Stimulated activated naive B cell treated with anti-CD40 and anti-IgM and Interleukin-4, amounts not matched to agents 10 μg/mL and 1 μg/mL and 100 μg/mL, for 72 hours (primary cell): ENCODE results near the gene CPNE1.

Source experiments
- ATAC-seq, 2 donors: fragments of 150-1000 bp; cut with Tn5 transposase; replicated peaks; 2 replicates each; pipeline ENCODE4 v1.10.0; 2021; ENCODE audit warnings: moderate library complexity in 1 of 2
- DNase-seq: peaks from one replicate; pipeline ENCODE4 v3.0.0; 2021
- H3K27ac Mint-ChIP-seq: one replicate; pipeline ENCODE4 v1.8.0; 2022; ENCODE audit warnings: mild to moderate bottlenecking, mixed read lengths
- H3K27me3 Mint-ChIP-seq, 2 donors: one replicate each; pipeline ENCODE4 v1.8.0; 2022; ENCODE audit warnings: mixed read lengths in 2 of 2
- H3K36me3 Mint-ChIP-seq, 2 donors: one replicate each; pipeline ENCODE4 v1.8.0; 2022; ENCODE audit warnings: mixed read lengths in 2 of 2, mild to moderate bottlenecking in 1 of 2
- H3K4me1 Mint-ChIP-seq, 2 donors: one replicate each; pipeline ENCODE4 v1.8.0; 2022; ENCODE audit warnings: mixed read lengths in 2 of 2, mild to moderate bottlenecking in 1 of 2
- H3K4me3 Mint-ChIP-seq, 2 donors: one replicate each; pipeline ENCODE4 v1.8.0; 2022; ENCODE audit warnings: mild to moderate bottlenecking in 2 of 2, mixed read lengths in 2 of 2, moderate library complexity in 1 of 2
- H3K9me3 Mint-ChIP-seq, 2 donors: one replicate each; pipeline ENCODE4 v1.8.0; 2022; ENCODE audit warnings: mixed read lengths in 2 of 2, mild to moderate bottlenecking in 1 of 2

Gene CPNE1

DNA sequence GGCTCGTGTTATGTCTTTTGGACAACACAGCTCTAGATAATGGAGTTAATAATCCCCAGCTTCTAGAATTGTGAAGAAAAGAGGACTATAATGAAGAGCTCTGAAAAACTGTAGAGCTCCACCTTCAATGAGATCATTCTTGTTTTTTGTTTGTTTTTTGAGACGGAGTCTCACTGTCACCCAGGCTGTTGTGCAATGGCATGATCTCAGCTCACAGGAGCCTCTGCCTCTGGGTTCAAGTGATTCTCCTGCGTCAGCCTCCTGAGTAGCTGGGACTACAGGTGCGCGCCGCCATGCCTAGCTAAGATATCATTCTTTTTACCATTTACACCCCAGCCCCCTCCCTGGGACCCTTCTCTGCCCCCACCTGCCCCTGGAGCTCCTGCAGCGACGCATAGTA, 86.2 kb downstream of the CPNE1 start:
- Mint-ChIP-seq H3K36me3 (peaks cover 0 to 3% of the 10 kb centered on the region in 2 donors), H3K9me3 (peaks cover 6 to 7% of the 10 kb centered on the region in 2 donors), H3K27me3 (peaks cover 15 to 16% of the 10 kb centered on the region in 2 donors), H3K4me3 (no peak overlapping the region), H3K27ac (no peak overlapping the region), H3K4me1 (no peaks in the 10 kb centered on the region)
- DNase-seq = no peak
- ATAC-seq = no peak

DNA sequence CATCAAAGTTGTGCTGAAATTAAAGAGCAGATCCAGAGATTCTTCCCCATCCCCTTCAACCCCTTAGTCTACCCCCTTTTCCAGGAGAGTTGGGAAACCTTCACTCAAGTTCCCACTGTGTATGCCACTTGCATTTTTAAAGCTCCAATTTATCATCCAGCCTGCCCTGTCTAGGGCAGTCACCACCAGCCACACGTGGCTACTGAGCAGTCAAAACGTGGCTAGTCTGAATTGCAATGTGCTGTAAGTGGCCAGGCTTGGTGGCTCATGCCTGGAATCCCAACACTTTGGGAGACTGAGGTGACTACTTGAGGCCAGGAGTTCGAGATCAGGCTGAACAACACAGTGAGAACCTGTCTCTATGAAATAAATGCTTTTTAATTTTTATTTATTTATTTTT, 87.9 kb downstream of the CPNE1 start:
- Mint-ChIP-seq H3K9me3 (peaks cover 5 to 10% of the 10 kb centered on the region in 2 donors), H3K27ac (no peak overlapping the region), H3K4me1 (no peaks in the 10 kb centered on the region), H3K36me3 (peaks cover 3 to 9% of the 10 kb centered on the region in 2 donors), H3K27me3 (peaks cover 15 to 16% of the 10 kb centered on the region in 2 donors), H3K4me3 (no peak overlapping the region)
- no peak for DNase-seq
- ATAC-seq = no peak
